T-helper 1 cell (primary cell): Measurements from ENCODE around the gene DROSHA.

ENCODE experiments used
- DNase-seq, 5 donors: peaks; one replicate each; pipeline ENCODE4 v3.0.0-alpha.2; 2012 to 2020

DROSHA gene

GRCh38 chr5:31469466-31469865, 62.4 kb downstream of the DROSHA start:
- DNase-seq: no peak

- DNase-seq: no peak
Observed at GRCh38 chr5:31465291-31465690, 66.6 kb downstream of the DROSHA start.

- no peak for DNase-seq
Observed at GRCh38 chr5:31464081-31464480, 67.8 kb downstream of the DROSHA start.

GRCh38 chr5:31463351-31463750, 68.5 kb downstream of the DROSHA start:
- no peak for DNase-seq

- no peak for DNase-seq
Observed at GRCh38 chr5:31459594-31459993, 72.3 kb downstream of the DROSHA start.

- no peak for DNase-seq
Observed at GRCh38 chr5:31455172-31455571, 76.7 kb downstream of the DROSHA start.

- no peak for DNase-seq
Observed at GRCh38 chr5:31453522-31453921, 78.4 kb downstream of the DROSHA start.

GRCh38 chr5:31452314-31452713, 79.6 kb downstream of the DROSHA start:
- no peak for DNase-seq

GRCh38 chr5:31449962-31450361, 81.9 kb downstream of the DROSHA start:
- no peak for DNase-seq

- DNase-seq: no peak
Observed at GRCh38 chr5:31449174-31449573, 82.7 kb downstream of the DROSHA start.

- DNase-seq: no peak
Observed at GRCh38 chr5:31445041-31445600, 86.8 kb downstream of the DROSHA start.

GRCh38 chr5:31443572-31443971, 88.3 kb downstream of the DROSHA start:
- no peak for DNase-seq

- no peak for DNase-seq
Observed at GRCh38 chr5:31442058-31442745, 89.7 kb downstream of the DROSHA start.

GRCh38 chr5:31436851-31437250, 95.0 kb downstream of the DROSHA start:
- DNase-seq: no peak

- no peak for DNase-seq
Observed at GRCh38 chr5:31435730-31436129, 96.2 kb downstream of the DROSHA start.

- DNase-seq: no peak
Observed at GRCh38 chr5:31434898-31435297, 97.0 kb downstream of the DROSHA start.

- no peak for DNase-seq
Observed at GRCh38 chr5:31433229-31433628, 98.7 kb downstream of the DROSHA start.

- DNase-seq: no peak
Observed at GRCh38 chr5:31427724-31428309, 104.1 kb downstream of the DROSHA start.

- DNase-seq: no peak
Observed at GRCh38 chr5:31427013-31427723, 104.7 kb downstream of the DROSHA start.

- DNase-seq: no peak
Observed at GRCh38 chr5:31421806-31422586, 109.9 kb downstream of the DROSHA start.

- no peak for DNase-seq
Observed at GRCh38 chr5:31417512-31417911, 114.4 kb downstream of the DROSHA start.

- no peak for DNase-seq
Observed at GRCh38 chr5:31416547-31416946, 115.3 kb downstream of the DROSHA start.

GRCh38 chr5:31415960-31416359, 115.9 kb downstream of the DROSHA start:
- no peak for DNase-seq
